H1 (cell line): ENCODE data around the gene SLX4IP. TPM values are rescaled to one million over a fixed set of nuclear protein-coding genes. Genes with fewer than 3 reads are reported as not detected.

Source experiments
- CTCF ChIA-PET: fragments of 300-600 bp; sonication (Branson Sonifier 250); formaldehyde crosslinking; loops from one replicate; lab custom pipeline; 2021; ENCODE audit not compliant: partially characterized antibody; lab: Charles Lee
- POLR2A ChIA-PET: fragments of 300-600 bp; sonication (Branson Sonifier 250); formaldehyde crosslinking; loops from one replicate; lab custom pipeline; 2021; ENCODE audit warnings: inconsistent platforms; ENCODE audit not compliant: partially characterized antibody; lab: Charles Lee
- DNase-seq, 2 experiments: peaks; one replicate each; pipeline versions ENCODE4 v3.0.0 to v3.0.0-alpha.2; 2010 to 2022; ENCODE audit warnings: low spot score in 2 of 2, low read depth in 1 of 2, mixed read lengths in 1 of 2
- FAIRE-seq: peaks from 2 replicates; lab custom pipeline; 2011; peaks lifted over from hg19 to GRCh38; lab: Jason Lieb, UNC
- H2AFZ ChIP-seq: 2 replicates; pipeline ENCODE4 v1.8.1; 2012; ENCODE audit warnings: low read length, inconsistent platforms
- H2AK5ac ChIP-seq: 2 replicates; pipeline ENCODE4 v1.6.1; 2013; ENCODE audit warnings: low read depth, low read length
- H2BK120ac ChIP-seq: replicated peaks from 2 replicates; pipeline ENCODE3; 2013; ENCODE audit warnings: low read depth, low read length, inconsistent platforms
- H2BK12ac ChIP-seq: 2 replicates; pipeline ENCODE4 v1.6.1; 2013; ENCODE audit warnings: low read depth, low read length
- H2BK15ac ChIP-seq: 2 replicates; pipeline ENCODE4 v1.6.1; 2013; ENCODE audit warnings: low read length
- H2BK20ac ChIP-seq: 2 replicates; pipeline ENCODE4 v1.6.1; 2013; ENCODE audit warnings: low read length
- H2BK5ac ChIP-seq: 2 replicates; pipeline ENCODE4 v1.6.1; 2013; ENCODE audit warnings: low read depth, low read length
- H3K14ac ChIP-seq: 2 replicates; pipeline ENCODE4 v1.6.1; 2013; ENCODE audit warnings: inconsistent platforms; ENCODE audit not compliant: insufficient read length
- H3K18ac ChIP-seq: 2 replicates; pipeline ENCODE4 v1.6.1; 2013; ENCODE audit warnings: low read length; ENCODE audit errors: extremely low read depth
- H3K23ac ChIP-seq: 2 replicates; pipeline ENCODE4 v1.6.1; 2013; ENCODE audit warnings: inconsistent platforms; ENCODE audit not compliant: insufficient read length
- H3K23me2 ChIP-seq: 2 replicates; pipeline ENCODE4 v1.6.1; 2013; ENCODE audit warnings: low read depth, low read length
- H3K27ac ChIP-seq: 2 replicates; pipeline ENCODE4 v1.6.1; 2011; ENCODE audit warnings: low read depth, low read length, inconsistent platforms
- H3K27me3 ChIP-seq, 4 experiments: replicated peaks in 1 of 4; 1 replicate in 1 of 4; 2 replicates in 3 of 4; pipeline versions ENCODE4 v1.6.1 to v1.8.1; 2011 to 2013; ENCODE audit warnings: low read length in 3 of 4, mild to moderate bottlenecking in 3 of 4, inconsistent platforms in 2 of 4, mixed read lengths in 2 of 4, moderate library complexity in 1 of 4; ENCODE audit not compliant: control insufficient read depth in 3 of 4, insufficient read depth in 3 of 4; ENCODE audit errors: extremely low read depth in 1 of 4
- H3K36me3 ChIP-seq, 4 experiments: 2 replicates each; pipeline versions ENCODE4 v1.6.1 to v1.8.1; 2011 to 2013; ENCODE audit warnings: mild to moderate bottlenecking in 4 of 4, low read length in 3 of 4, moderate library complexity in 2 of 4, control low read depth in 1 of 4, inconsistent platforms in 1 of 4; ENCODE audit not compliant: insufficient read depth in 4 of 4, control insufficient read depth in 2 of 4
- H3K4ac ChIP-seq: replicated peaks from 2 replicates; pipeline ENCODE3; 2013; ENCODE audit warnings: low read length, low read depth, mixed read lengths, inconsistent platforms; ENCODE audit not compliant: insufficient read length
- H3K4me1 ChIP-seq, 4 experiments: replicated peaks in 1 of 4; 1 replicate in 1 of 4; 2 replicates in 3 of 4; pipeline versions ENCODE4 v1.6.1 to v1.8.1; 2011 to 2013; ENCODE audit warnings: low read length in 3 of 4, inconsistent platforms in 2 of 4, mixed read lengths in 1 of 4; ENCODE audit not compliant: insufficient read depth in 4 of 4, control insufficient read depth in 3 of 4
- H3K4me2 ChIP-seq, 2 experiments: 2 replicates each; pipeline versions ENCODE4 v1.6.1 to v1.8.1; 2011 to 2013; ENCODE audit warnings: low read depth in 2 of 2, low read length in 2 of 2, control low read depth in 1 of 2, inconsistent platforms in 1 of 2, mild to moderate bottlenecking in 1 of 2; ENCODE audit not compliant: insufficient read depth in 1 of 2
- H3K4me3 ChIP-seq, 4 experiments: fragments of 200-600, 300-600 bp in 1 of 4; sonication (generic), shearing (Covaris generic), sonication (Bioruptor Twin) in 1 of 4; 2 replicates each; pipeline versions ENCODE4 v1.5.1 to v1.8.1; 2011 to 2016; ENCODE audit warnings: low read length in 4 of 4, low read depth in 3 of 4, control low read depth in 2 of 4, inconsistent platforms in 2 of 4, mild to moderate bottlenecking in 2 of 4, mixed read lengths in 1 of 4, moderate library complexity in 1 of 4; ENCODE audit not compliant: insufficient read depth in 2 of 4; ENCODE audit errors: extremely low read depth in 1 of 4
- H3K56ac ChIP-seq: replicated peaks from 2 replicates; pipeline ENCODE3; 2013; ENCODE audit warnings: low read depth, mild to moderate bottlenecking, mixed read lengths, low read length, inconsistent platforms; ENCODE audit not compliant: insufficient read length
- H3K79me1 ChIP-seq: 2 replicates; pipeline ENCODE4 v1.6.1; 2013; ENCODE audit warnings: low read depth, low read length, control low read depth
- H3K79me2 ChIP-seq, 2 experiments: 2 replicates each; pipeline versions ENCODE4 v1.6.1 to v1.8.1; 2012 to 2013; ENCODE audit warnings: low read length in 2 of 2, mild to moderate bottlenecking in 2 of 2, inconsistent platforms in 1 of 2; ENCODE audit not compliant: insufficient read depth in 2 of 2, control insufficient read depth in 1 of 2
- H3K9ac ChIP-seq, 4 experiments: replicated peaks in 1 of 4; 1 replicate in 1 of 4; 2 replicates in 3 of 4; pipeline versions ENCODE4 v1.6.1 to v1.8.1; 2011 to 2013; ENCODE audit warnings: low read depth in 3 of 4, low read length in 3 of 4, control low read depth in 2 of 4, mild to moderate bottlenecking in 2 of 4, moderate library complexity in 2 of 4, inconsistent platforms in 1 of 4; ENCODE audit errors: extremely low read depth in 1 of 4
- H3K9me3 ChIP-seq, 2 experiments: 2 replicates each; pipeline versions ENCODE4 v1.6.1 to v1.8.1; 2012 to 2013; ENCODE audit warnings: mild to moderate bottlenecking in 2 of 2, moderate library complexity in 2 of 2, control low read depth in 1 of 2, inconsistent platforms in 1 of 2, low read depth in 1 of 2, low read length in 1 of 2, mixed read lengths in 1 of 2; ENCODE audit not compliant: insufficient read depth in 2 of 2
- H4K20me1 ChIP-seq, 2 experiments: replicated peaks in 1 of 2; 2 replicates each; pipeline versions ENCODE3 to v1.8.1; 2011 to 2013; ENCODE audit warnings: inconsistent platforms in 2 of 2, low read length in 2 of 2, mild to moderate bottlenecking in 1 of 2; ENCODE audit not compliant: insufficient read depth in 2 of 2, control insufficient read depth in 1 of 2
- H4K5ac ChIP-seq: 2 replicates; pipeline ENCODE4 v1.6.1; 2013; ENCODE audit warnings: low read length, low read depth, mixed read lengths, inconsistent platforms; ENCODE audit not compliant: insufficient read length
- H4K8ac ChIP-seq: 2 replicates; pipeline ENCODE4 v1.8.0; 2013; ENCODE audit warnings: mild to moderate bottlenecking, moderate library complexity, low read length, inconsistent platforms; ENCODE audit not compliant: insufficient read depth; ENCODE audit errors: extremely low read depth
- H4K91ac ChIP-seq: replicated peaks from 2 replicates; pipeline ENCODE3; 2013; ENCODE audit warnings: low read length, mixed read lengths, inconsistent platforms; ENCODE audit not compliant: insufficient read length
- BRCA1 ChIP-seq: IDR thresholded peaks from 2 replicates; pipeline ENCODE4 v1.6.1; 2012; ENCODE audit warnings: low read depth, low read length, improper control_type of control experiment
- CBX5 ChIP-seq: fragments of 300-800, 300-1000 bp; sonication (generic); IDR thresholded peaks from 2 replicates; pipeline ENCODE4 v1.7.1; 2016; ENCODE audit warnings: antibody characterized with exemption, low read length, low read depth
- CBX8 ChIP-seq: fragments of 300-800, 300-1000 bp; sonication (generic); IDR thresholded peaks from 2 replicates; pipeline ENCODE4 v1.7.1; 2016; ENCODE audit warnings: low read depth, low read length, borderline replicate concordance
- EP300 ChIP-seq, 2 experiments: IDR thresholded peaks; 1 replicate in 1 of 2; 2 replicates in 1 of 2; pipeline ENCODE4 v1.6.1; 2011 to 2012; ENCODE audit warnings: low read depth in 2 of 2, low read length in 2 of 2, mild to moderate bottlenecking in 2 of 2, borderline replicate concordance in 1 of 2, inconsistent platforms in 1 of 2, moderate library complexity in 1 of 2
- MAFK ChIP-seq: IDR thresholded peaks from 2 replicates; pipeline ENCODE4 v1.6.1; 2012; ENCODE audit warnings: low read depth, mild to moderate bottlenecking, improper control_type of control experiment, low read length
- NRF1 ChIP-seq: IDR thresholded peaks from 2 replicates; pipeline ENCODE4 v1.6.1; 2011; ENCODE audit warnings: mild to moderate bottlenecking, low read depth, low read length, improper control_type of control experiment
- RXRA ChIP-seq: IDR thresholded peaks from 2 replicates; pipeline ENCODE4 v1.6.1; 2011; ENCODE audit warnings: low read depth, mild to moderate bottlenecking, low read length, moderate library complexity; ENCODE audit not compliant: insufficient read depth
- SIX5 ChIP-seq: IDR thresholded peaks from 2 replicates; pipeline ENCODE4 v1.6.1; 2011; ENCODE audit warnings: mild to moderate bottlenecking, low read depth, low read length
- SP1 ChIP-seq: IDR thresholded peaks from 2 replicates; pipeline ENCODE4 v1.6.1; 2011; ENCODE audit warnings: low read depth, low read length
- SUZ12 ChIP-seq: fragments of 200-600 bp; sonication (generic); IDR thresholded peaks from 2 replicates; pipeline ENCODE4 v1.6.1; 2012; ENCODE audit warnings: mild to moderate bottlenecking, inconsistent platforms, low read length, moderate library complexity, mixed read lengths
- TAF1 ChIP-seq: IDR thresholded peaks from 2 replicates; pipeline ENCODE4 v1.6.1; 2011; ENCODE audit warnings: mild to moderate bottlenecking, low read depth, low read length
- TCF12 ChIP-seq: IDR thresholded peaks from 2 replicates; pipeline ENCODE4 v1.6.1; 2011; ENCODE audit warnings: low read depth, mild to moderate bottlenecking, low read length
- polyA plus RNA-seq, 7 experiments: library from polyadenylated mRNA; depleted of rRNA in 3 of 7; stranded (reverse) in 5 of 7; unstranded in 2 of 7; fragments of >200 nt in 5 of 7; fragments of 200-250 nt in 2 of 7; gene quantifications; 1 replicate in 5 of 7; 2 replicates in 1 of 7; 4 replicates in 1 of 7; pipeline versions ENCODE4 v1.2.1 to v1.2.3, GENCODE V29; 2011 to 2013; ENCODE audit warnings: missing spikeins in 2 of 7, mixed read lengths in 2 of 7
- total RNA-seq: library from RNA; stranded (reverse); fragmentation: NEBNext Ultra II Directional; extraction: Animal tissue kit (Norgen Biotek cat#: 25700); gene quantifications from 2 replicates; pipeline ENCODE4 v1.2.1, GENCODE V29; 2021

SLX4IP gene
- total and polyA plus RNA-seq, 2 of the 8 experiments (the other 6 are each of a cell fraction or from before 2014, with no cell fraction given): 2.4 to 8.7 TPM

DNA sequence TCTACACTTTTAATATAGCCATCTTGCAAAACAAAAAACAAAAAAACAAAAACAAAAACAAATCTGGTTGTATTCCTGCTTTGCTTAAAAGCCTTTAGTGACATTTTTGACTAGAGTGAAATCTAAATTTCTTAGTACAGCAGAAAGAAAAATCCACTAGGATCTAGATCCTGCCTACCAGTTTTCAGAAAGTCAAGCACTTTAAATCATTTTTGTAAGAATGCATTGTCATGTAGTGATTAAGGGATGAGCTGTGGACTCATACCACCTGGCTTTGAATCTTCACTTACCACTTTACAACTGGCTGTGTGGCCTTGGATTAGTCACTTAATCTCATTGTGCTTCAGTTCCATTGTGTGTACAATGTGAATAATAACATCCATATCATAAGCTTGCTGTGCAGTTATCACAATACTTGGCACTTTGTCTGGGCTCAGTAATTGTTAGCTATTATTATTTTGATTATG is 5.1 kb upstream of the SLX4IP start:
- Histone ChIP-seq H3K27me3 (no peaks in the 10 kb centered on the region), H3K56ac (no peak overlapping the region), H3K4me1 (no peaks in the 10 kb centered on the region), H4K91ac (no peak overlapping the region), H2BK5ac (no peak overlapping the region), H3K18ac (no peak overlapping the region), H3K14ac (no peak overlapping the region), H3K23me2 (peaks cover 7% of the 10 kb centered on the region), H3K9ac (no peak overlapping the region), H2AK5ac (no peak overlapping the region), H3K23ac (no peak overlapping the region), H3K36me3 (no peaks in the 10 kb centered on the region; a peak in 2 of 8 replicates), H3K79me2 (peaks cover 0 to 82% of the 10 kb centered on the region in 2 experiments; a peak in 2 of 4 replicates), H2BK15ac (no peak overlapping the region), H3K27ac (no peak overlapping the region), H2BK12ac (no peak overlapping the region), H2AFZ (no peak overlapping the region), H3K4me2 (no peak overlapping the region), H4K8ac (no peak overlapping the region), H2BK120ac (no peak overlapping the region), H3K4me3 (no peak overlapping the region), H3K9me3 (no peaks in the 10 kb centered on the region), H3K79me1 (peaks cover 15% of the 10 kb centered on the region; the same call in 1 of the 2 replicates), H2BK20ac (no peak overlapping the region), H4K20me1 (peaks cover 0 to 9% of the 10 kb centered on the region in 2 experiments), H4K5ac (no peak overlapping the region), H3K4ac (no peak overlapping the region)
- POLR2A ChIA-PET: interaction anchor here (0.7 kb wide), 1 partner anchor 35 kb away, joined by 3 read pairs; no protein-coding TSS in a partner anchor
- FAIRE-seq: no peak
- TF ChIP-seq CBX8: no peak
- TF ChIP-seq RXRA: no peak
- TF ChIP-seq SIX5: no peak
- no peak for TF ChIP-seq BRCA1
- TF ChIP-seq SP1: no peak
- TF ChIP-seq CBX5: no peak
- TF ChIP-seq TCF12: no peak
- no peak for TF ChIP-seq EP300 (IDR thresholded peaks at IDR 0.05; ENCODE audit: borderline replicate concordance in 1 of 2, low read depth in 2 of 2, low read length in 2 of 2)
- no peak for TF ChIP-seq MAFK
- no peak for TF ChIP-seq NRF1
- no peak for TF ChIP-seq SUZ12
- no peak for TF ChIP-seq TAF1
- CTCF ChIA-PET: interaction anchor here (0.6 to 1.4 kb wide), 5 partner anchors 45 to 454 kb away, joined by 3 to 4 read pairs (median 3); no protein-coding TSS in a partner anchor
- DNase-seq: no peak
